GM12874 (cell line): ENCODE data around the gene TGFB1.

ENCODE experiments used
- TF ChIP-seq, protein P1 (sequence below): IDR thresholded peaks from 2 replicates; pipeline ENCODE4 v1.5.1; 2011; ENCODE audit warnings: low read depth, mild to moderate bottlenecking, control low read depth, low read length, moderate library complexity; ENCODE audit not compliant: insufficient read depth

TGFB1 gene

DNA sequence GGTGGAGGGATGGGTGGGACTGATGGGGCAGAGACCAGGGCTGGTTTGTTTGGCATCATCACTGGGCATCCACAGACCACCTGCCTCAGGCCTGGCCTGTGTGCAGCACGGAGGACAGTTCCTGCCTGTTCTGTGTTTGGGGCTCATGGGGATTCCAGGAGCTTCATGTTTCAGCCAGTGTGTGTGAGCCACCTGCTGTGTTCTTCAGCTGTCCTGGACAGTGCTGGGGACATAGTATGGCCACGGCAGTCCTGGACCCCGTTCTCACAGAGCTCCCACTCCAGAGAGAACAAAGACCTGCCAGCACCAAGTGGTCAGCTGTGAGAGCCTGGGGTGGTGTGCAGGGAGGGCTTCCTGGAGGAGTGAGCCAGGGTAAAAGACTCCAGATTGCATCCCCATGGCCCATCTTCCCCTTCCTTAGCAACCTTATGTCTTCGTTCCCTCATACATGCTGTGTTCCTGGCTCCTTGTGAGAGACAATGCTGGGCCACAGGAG is 45.7 kb downstream of the TGFB1 start:
- TF ChIP-seq, protein P1, sequence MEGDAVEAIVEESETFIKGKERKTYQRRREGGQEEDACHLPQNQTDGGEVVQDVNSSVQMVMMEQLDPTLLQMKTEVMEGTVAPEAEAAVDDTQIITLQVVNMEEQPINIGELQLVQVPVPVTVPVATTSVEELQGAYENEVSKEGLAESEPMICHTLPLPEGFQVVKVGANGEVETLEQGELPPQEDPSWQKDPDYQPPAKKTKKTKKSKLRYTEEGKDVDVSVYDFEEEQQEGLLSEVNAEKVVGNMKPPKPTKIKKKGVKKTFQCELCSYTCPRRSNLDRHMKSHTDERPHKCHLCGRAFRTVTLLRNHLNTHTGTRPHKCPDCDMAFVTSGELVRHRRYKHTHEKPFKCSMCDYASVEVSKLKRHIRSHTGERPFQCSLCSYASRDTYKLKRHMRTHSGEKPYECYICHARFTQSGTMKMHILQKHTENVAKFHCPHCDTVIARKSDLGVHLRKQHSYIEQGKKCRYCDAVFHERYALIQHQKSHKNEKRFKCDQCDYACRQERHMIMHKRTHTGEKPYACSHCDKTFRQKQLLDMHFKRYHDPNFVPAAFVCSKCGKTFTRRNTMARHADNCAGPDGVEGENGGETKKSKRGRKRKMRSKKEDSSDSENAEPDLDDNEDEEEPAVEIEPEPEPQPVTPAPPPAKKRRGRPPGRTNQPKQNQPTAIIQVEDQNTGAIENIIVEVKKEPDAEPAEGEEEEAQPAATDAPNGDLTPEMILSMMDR = no peak

DNA sequence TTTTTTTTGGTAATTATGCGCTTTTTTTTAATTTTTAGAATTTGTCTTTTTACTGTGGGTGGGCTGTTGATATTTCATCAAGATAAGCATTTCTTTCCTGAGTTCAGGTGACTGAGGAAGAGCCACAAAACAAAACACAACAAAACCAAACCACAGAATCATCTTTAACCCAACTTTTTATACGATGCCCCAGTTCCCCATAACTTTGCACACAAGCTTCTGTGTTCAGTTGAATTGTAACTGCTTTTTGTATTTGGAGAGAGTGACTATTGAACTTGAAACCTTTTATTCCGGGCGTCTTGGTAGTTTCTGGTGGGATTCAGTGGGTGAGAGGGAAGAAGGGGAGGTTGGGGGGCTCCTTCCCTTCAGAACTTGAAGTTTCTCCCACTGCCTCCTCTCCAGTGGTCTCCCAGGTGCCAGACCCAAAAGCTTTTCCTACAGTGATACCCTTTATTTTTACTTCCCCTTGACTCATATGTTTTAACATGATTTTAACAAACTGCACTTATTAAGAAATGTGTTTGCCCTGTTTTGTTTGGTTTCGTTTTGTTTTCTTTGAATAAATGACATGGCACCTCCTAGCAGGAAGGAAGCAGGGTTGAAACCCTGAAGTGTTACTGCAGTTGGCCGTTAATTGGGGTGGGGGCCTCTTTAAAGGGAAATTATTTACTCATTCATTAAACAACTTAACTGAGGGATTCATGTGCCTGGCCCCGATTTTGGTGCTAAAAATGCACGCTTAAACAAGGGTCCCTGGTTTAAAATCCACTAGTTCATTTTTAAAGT is 46.4 kb downstream of the TGFB1 start:
- TF ChIP-seq, protein P1 = no peak

GRCh38 chr19:41305927-41306793 is 47.6 kb downstream of the TGFB1 start:
- TF ChIP-seq, protein P1 = no peak

DNA sequence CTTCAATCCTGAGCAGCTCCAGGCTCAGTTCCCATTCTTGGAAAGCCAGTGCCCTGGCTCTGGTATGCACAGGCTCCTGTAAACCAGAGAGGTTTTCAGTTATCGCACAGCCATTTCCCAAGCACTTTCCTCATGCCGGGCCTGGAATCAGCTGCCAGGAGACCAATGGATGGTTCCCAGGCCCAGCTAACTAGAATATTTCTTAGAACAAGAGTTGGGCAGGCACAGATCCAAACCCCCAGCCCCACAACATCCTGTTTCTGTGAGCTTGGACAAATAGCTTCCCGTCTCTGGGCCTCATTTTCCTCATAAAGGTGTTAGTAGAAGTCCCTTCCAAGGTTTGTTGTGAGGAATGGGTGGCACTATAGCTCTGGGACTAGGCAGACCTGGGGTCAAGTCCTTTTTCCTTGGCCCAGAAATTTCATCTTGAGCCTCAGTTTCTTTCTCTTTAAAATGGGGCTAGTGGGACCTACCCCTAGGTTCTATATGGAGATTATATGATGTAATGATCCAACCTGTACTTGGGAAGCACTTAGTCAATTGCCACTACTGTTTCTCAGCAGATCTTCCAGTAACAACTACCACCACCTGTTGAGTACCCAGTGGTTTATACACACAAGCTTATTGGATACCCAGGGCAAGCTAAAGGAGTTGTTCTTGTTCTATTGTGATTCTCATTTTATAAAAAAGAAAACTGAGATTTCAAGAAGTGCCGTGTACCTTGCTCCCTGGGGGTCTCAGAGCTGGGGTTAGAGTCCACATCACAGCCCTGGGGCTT is 48.8 kb downstream of the TGFB1 start:
- TF ChIP-seq, protein P1 = no peak

DNA sequence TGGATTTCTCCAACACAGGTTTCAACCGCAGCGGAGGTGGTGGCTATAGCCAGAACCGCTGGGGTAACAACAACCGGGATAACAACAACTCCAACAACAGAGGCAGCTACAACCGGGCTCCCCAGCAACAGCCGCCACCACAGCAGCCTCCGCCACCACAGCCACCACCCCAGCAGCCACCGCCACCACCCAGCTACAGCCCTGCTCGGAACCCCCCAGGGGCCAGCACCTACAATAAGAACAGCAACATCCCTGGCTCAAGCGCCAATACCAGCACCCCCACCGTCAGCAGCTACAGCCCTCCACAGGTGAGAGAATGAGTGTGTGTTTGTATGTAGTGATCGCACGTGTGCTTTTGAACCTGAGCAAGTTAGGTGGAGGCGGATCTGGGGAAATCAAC is 49.8 kb downstream of the TGFB1 start:
- TF ChIP-seq, protein P1 = no peak

GRCh38 chr19:41302624-41303351 is 50.9 kb downstream of the TGFB1 start:
- TF ChIP-seq, protein P1 = no peak
